SK-N-MC (cell line): Measurements from ENCODE around the gene GLB1L3.

Experiments used
- EZH2 ChIP-seq: fragments of 200-600 bp; sonication (generic); IDR thresholded peaks from one replicate; pipeline ENCODE4 v1.6.1; 2017; ENCODE audit warnings: antibody characterized with exemption
- POLR2AphosphoS5 ChIP-seq: IDR thresholded peaks from 2 replicates; pipeline ENCODE4 v1.6.1; 2012; ENCODE audit warnings: mild to moderate bottlenecking, low read depth, low read length, borderline replicate concordance

GRCh38 chr11:134250675-134251074 is 25.5 kb upstream of the GLB1L3 start:
- TF ChIP-seq POLR2AphosphoS5 (no peak), EZH2 (no peak)
